Stimulated activated CD8-positive, alpha-beta memory T cell treated with anti-CD3 and anti-CD28 coated beads, Interleukin-2, amount 100 ng/mL, for 1 hour (primary cell): Measurements from ENCODE around the gene VAMP4.
A peak's percentile ranks its signal among the peaks of the same experiment; 100 is the strongest.
"Not testable (repeated sequence)": the region's sequence is repeated elsewhere in the genome, so short reads cannot be mapped to it uniquely, and the experiment has no call there.

Source experiments
- DNase-seq, 2 donors: peaks; one replicate each; pipeline ENCODE4 v3.0.0-alpha.2; 2020; ENCODE audit warnings: low read depth in 2 of 2

The VAMP4 gene

DNA sequence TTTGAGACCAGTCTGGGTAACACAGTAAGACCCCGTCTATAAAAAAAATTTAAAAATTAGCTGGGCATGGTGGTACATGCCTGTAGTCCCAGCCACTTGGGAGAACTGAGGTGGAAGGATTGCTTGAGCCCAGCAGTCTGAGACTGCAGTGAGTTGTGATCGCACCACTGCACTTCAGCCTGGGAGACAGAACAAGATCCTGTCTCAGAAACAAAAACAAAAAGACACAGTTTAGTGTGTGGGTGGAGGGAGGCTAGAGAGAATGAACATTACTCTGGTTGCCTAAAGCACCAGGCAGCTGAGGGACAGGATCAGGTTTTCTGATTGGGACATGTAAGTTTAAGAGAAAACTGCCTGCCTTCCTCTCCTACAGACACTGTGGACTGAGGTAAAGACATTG, 42.3 kb downstream of the VAMP4 start:
- no peak for DNase-seq

DNA sequence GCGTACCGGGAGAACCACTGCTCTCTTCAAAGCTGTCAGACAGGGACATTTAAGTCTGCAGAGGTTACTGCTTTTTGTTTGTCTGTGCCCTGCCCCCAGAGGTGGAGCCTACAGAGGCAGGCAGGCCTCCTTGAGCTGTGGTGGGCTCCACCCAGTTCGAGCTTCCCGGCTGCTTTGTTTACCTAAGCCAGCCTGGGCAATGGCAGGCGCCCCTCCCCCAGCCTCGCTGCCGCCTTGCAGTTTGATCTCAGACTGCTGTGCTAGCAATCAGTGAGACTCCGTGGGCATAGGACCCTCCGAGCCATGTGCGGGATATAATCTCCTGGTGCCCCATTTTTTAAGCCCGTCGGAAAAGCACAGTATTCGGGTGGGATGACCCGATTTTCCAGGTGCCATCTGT, 46.1 kb downstream of the VAMP4 start:
- not testable (repeated sequence) for DNase-seq

DNA sequence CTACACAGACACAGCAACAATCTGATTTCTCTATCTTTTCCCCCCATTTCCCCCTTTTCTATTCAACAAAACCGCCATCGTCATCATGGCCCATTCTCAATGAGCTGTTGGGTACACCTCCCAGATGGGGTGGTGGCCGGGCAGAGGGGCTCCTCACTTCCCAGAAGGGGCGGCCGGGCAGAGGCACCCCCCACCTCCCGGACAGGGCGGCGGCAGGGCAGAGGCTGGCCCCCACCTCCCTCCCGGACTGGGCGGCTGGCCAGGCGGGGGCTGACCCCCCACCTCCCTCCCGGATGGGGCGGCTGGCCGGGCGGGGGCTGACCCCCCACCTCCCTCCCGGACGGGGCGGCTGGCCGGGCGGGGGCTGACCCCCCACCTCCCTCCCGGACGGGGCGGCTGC, 48.3 kb downstream of the VAMP4 start:
- not testable (repeated sequence) for DNase-seq

DNA sequence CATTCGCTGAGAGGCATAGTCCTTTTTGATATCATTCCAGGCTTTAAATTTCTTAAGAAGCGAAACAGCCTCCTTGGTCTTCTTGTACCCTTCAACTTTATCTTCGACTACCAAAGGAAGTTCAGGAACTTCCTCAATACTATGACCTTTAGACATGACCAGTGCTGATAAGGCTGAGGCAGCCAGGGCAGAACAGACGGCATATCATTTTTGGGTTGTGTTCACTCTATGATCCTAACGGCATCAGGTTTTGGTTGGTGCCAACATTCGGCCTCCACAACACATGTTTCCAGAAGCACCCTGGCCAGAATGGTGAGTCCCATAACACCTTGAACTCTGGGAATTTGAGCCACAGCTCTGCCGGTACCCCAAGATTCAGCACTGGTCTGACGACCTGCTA, 58.0 kb downstream of the VAMP4 start:
- DNase-seq, result no peak

DNA sequence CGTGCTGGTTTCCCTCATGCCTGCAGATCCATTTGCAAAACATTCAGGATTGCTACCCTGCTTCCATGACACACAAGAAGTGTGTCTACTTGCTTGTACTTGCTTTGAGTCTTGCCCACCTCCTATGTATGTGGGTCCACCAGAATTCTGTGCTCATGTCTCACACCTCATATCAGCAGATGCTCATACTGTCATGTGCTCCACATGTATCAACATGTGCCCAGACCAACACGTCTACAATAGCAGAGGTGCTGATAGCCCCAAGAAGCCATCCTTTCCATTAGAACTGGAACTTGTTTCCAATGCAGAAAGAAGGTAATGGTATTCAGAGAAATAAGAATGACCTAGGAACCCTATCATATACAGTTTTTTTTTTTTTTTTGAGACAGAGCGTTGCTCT, 61.5 kb downstream of the VAMP4 start:
- DNase-seq, result no peak

DNA sequence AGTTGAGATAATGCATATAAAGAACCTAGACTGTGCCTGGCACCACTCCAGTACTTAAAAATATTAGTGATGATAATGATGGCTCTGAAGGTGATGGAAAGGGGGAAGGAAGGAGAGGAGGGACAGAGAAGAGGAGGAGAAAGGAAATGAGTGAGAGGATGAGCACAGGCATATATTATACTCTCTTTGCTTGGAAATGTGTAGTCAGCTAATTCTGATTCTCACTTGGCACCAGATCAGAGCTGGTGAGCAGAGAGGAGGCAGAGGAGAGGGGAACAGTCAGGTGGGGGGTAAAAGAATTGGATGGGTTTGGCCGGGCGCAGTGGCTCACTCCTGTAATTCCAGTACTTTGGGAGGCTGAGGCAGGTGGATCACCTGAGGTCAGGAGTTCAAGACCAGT, 65.0 kb downstream of the VAMP4 start:
- DNase-seq, result no peak

DNA sequence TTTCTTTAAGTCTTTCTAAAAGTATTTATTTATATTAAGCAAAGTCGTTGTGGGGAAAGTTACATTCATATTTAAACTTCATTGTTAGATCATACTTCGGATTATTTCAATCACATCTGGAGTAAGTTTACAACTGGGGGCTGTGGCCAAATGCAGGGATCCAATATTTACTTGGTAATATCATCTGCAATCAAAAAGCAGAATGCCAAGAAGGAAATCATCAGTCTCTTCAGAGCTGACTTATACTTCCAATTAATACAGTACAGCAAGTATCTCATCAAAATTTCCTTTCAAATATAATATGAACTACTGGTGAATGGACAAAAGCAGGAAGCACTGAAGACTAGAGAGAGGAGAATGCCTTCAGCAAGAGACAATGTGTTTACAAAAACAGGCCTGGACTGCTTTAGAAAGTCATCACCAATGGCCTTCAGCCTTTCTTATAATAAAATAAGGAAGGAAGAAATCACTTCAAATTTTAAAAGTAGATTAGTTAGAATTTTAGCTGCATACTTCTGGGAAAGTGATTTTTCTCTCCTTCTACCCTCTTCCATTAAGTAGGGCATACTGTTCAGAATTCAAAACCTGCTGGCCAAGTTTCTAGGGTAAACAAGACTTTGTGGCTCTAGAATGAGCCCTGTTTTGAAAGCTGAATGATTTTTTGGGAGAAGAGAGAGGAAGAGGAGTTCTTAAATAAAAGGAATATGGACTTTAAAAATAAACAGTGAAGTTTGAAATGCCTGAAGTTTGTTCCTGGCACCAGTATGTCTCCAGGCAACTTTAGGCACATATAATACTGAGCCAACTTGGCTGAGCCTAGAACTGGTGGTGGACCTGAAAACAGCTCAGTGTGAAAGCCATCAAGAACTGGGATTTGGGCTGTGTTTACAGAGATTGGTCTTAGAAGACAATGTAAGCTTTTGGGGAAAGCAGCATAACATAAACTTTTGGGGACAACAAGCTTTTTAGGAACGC, 67.1 kb downstream of the VAMP4 start:
- DNase-seq, result no peak

DNA sequence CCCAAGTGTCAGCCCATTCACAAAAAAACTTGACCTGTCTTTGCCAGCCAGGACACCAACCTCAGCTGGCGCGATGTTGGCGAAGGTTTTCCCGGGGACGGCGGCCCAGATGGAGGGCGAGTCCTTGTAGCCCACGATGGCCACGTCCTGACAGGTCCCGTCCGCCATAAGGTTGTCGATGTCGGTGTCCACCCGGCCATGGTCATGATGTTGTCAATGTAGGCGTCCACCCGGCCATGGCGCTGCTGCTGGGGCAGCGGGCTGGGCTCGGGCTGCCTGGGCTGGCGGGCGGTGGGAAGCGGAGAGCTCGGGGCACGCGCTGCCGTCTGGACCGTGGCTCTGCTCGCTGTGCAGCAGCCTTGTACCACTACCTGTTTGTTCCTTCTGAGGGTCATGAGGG, 71.1 kb downstream of the VAMP4 start:
- DNase-seq, result no peak

DNA sequence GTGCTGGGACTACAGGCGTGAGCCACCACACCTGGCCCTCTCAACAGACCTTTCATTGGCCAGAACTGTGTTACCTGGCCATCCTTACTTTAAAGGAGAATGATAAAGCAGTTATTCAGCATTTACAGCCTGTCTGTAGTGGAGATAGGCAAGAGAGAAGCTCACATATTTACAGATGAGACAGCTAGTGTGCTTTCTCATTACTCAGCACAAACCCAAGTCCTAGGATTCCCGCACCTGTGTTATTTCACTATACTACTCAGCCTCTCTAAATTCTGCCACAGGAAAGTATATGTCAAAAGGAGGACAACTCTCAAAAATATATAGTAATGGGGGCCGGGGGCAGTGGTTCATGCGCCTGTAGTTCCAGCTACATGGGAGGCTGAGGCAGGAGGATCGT, 73.5 kb downstream of the VAMP4 start:
- DNase-seq, result no peak

DNA sequence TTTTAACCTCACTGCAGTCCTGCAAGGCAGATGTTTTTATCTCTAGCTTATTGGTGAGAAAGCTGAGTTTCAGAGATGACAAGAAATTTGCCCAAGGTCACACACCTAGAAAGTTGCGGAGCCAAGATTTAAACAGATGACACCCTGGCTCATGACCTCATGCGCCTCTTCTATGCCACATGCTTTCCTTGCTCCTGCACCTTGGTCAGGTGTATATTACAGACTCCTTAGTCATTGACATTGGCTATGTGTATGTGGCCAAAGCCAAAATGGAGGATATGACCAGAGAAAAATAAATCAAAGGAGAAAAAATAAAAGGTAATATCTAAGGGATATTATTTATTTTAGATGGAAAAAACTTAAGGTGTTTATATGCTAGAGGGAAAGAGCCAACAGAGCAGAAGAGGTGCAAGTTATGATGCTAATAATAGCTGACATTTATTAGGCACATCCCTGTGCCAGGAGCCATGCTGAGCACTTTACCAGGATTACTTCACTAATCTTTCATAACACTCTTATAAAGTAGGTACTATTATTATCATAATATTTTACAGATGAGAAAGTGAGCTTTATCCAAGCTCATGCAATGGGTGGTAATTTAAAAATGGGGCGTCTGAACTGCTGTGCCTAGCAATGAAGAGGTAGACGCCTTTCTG, 75.6 kb downstream of the VAMP4 start:
- no peak for DNase-seq

DNA sequence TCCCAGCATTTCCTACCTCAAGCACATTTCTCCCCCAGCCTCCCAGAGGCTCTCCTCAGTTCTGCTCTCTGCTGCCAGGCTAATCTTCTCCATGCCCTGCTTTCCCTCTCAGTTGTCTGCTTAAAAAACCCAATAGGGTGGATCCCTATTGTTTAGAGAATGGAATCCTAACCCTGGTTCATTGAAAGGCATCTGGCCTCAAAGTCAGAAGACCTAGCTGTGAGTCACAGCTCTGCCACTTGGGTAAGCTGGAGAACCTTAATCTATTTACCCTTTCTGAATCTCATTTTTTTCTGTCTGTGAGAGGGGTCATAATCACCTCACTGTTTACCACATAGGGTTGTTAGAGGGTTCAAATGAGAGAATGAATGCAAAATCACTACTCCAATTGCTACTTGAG, 76.9 kb downstream of the VAMP4 start:
- DNase-seq, result no peak

DNA sequence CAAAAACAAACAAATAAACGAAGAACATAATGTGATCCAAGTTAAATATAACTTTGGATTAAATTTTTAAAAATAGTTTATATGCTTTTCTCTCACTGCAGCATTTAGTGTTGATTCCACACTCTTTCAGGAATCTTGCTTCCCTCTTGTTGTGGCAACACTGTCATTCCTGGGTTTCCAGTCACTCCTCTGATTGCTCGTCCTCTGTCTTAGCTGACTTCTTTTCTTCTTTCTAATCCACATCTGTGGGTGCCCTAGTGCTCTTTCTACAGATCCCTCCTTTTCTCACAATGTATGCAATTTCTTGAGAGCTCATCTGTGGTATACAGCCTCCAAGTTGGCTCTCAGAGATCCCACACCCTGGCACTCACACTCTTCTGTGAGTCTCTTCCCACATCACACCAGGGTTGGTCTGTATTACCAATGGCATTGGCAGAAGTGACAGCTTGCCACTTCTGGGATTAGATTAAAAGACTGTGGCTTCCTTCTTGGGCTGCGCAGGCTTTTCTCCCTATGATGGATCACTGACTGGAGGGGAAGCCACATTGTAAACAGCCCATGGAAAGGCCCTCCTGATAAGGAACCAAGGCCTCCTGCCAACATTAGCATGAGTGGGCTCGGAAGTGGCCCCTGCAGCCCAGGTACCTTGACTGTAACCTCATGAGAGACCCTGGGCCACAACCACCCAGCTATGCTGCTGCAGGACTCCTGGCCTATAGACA, 77.8 kb downstream of the VAMP4 start:
- no peak for DNase-seq

DNA sequence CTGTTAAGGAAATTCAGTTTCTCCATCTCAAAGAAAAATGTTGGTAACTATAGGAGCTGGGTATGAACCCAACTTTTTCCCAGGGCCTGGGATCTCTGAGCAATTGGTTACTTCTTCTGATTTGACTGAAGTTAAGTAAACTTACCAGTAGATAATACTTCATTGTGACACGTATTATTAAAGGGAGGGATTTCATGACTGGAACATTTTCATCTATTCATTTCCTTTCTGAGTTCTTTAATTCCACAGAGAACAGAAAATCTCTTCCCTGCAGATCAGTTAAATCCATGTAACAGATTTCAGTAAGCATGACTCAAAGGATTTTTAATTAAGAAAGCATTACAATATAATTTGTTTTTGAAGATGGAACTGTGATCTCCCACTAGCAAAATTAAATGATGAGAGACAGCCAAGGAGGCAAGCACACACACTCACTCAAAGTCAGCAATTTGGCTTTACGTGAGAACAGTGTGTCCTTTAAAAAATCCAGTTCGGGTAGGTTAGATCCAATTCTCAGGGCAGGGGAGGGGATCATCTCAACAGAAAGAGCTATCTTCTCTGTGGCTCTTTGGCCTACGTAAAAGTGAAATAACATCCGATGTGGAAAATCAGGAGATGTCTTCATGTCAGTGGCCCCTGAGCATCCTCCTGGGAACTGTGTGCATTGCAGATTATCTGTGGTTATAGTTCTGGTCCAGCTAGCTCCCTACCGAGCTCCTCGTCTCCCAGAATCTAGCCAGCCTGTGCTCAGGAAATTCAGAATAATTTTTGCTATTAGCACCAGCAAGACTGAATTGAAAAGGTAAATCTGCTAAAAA, 78.6 kb downstream of the VAMP4 start:
- DNase-seq, result no peak

DNA sequence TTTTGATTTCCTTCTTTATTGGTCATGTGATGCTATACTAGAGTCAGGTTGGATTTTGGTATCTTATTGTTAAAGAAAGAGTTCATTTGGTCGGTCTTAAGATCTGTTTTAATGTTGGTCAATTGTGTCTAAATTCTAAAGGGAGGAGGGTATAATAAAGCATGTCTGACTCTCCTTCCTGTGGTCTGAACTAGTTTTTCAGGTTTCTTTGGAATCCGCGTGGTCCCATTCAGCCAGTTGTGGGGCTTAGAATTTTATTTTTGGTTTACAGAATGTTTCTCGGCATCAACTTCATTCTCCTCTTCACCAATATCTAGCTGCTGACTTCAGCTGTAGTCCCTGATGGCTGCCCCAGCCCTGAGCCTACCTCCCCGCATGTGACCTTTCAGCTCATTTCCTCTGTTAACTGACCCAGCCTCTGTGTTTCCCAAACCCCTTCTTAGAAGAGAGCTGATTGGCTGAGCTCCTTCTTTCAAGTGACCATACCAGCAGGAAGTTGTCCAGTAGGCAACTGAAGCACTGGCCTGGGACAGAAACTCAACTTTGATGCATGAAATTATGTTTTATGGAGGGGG, 80.7 kb downstream of the VAMP4 start:
- no peak for DNase-seq

DNA sequence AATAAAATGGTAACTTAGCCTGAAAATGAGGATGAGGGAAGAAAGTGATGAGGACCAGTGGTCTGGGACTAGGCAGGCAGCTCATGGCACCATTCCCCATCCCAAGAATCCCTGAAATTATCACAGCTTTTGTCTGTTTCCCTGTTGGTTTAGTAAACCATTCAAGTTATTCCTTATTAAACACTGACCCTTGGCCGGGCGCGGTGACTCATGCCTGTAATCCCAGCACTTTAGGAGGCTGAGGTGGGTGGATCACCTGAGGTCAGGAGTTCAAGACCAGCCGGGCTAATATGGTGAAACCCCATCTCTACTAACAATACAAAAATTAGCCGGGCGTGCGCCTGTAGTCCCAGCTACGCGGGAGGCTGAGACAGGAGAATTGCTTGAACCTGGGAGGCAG, 85.7 kb downstream of the VAMP4 start:
- not testable (repeated sequence) for DNase-seq

DNA sequence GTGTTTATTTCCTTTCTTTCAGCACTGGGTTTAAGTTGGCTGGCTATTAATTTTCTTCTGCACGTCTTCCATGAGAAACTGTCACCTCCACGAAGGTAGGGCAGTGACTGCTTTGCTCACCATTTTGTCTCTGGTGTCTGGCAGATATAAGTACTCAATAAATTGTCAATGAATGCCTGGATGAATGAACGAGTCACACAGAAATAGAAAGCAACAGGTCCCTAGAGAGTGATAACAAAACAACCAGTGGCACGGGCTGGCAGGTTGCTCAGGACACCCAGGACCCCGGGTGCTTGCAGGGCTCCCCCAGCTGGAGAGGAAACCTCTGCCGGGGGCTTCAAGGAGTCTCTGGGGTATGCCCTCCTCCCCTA, 86.1 kb downstream of the VAMP4 start:
- DNase-seq, result no peak

DNA sequence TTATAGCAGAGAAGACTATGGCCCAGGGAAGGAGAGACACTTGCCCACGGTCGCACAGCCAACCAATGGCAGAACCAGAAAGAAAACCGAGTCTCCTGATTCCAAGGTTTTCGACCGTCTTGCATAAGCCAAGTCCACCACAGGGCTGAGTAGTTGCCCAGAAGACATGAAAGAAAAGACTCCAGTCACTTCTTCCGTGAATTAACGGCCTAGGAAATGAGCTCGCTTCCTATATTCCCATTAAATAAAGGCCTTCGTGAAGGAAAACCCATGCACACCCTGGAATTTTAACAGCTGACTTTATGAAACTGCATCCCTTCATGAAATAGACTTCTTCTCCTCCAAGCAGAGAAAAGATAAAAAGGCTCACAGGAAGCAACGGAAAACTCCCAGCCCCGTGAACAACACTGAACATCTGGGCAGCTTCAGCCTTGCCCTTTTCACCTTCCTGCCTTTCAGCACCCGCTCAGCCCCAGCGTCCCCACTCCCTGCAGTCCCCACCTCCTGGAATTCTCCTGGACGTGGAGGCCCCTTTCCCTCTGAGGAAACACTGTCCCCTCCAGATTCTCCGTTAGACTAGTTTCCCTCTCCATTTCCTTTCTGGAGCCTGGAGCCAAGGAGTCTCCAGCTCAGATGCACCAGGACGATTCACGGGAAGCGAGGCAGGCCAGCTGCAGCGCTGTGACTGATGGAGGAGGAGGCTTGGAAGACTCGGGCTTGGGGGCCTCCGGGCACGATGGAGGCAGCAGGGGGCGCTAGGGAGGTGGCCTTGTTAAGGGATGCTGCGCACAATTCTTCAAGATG, 86.7 kb downstream of the VAMP4 start:
- peak; percentile 24 to 34 for DNase-seq

DNA sequence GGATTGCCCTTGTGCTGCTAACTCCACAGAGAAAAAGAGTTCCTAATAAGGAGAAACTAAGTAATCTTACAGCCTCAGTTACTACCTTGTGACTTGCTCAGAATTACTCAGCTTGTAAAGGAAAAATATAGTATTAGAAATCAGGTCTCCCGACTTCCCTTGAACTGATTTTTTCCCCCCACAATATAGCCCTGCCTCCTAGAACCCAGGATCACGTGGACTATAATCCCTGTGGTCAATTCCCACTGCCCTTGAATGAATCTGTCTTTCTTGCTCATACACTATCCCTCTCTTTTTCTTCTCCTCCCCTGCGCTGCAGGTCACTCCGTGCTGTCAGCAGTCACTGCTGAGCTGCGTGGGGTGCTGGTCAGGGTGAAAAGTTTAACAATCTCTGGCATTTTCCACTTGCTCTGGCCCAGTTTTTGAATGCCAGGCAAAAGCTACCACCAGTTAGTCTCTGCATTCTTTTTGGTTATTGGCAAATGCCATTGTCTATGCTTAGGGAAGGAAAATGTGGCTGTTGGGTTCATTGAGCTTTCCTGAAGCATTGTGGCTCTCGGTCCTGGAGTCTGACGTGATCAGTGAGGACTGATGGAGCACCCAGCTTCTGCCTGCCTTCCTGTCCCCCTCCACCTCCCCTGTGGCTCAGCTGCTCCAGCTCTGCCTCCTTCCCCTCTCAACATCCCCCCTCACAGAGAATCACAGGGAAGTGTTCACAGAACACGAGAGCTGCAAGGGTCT, 87.5 kb downstream of the VAMP4 start:
- DNase-seq, result no peak

DNA sequence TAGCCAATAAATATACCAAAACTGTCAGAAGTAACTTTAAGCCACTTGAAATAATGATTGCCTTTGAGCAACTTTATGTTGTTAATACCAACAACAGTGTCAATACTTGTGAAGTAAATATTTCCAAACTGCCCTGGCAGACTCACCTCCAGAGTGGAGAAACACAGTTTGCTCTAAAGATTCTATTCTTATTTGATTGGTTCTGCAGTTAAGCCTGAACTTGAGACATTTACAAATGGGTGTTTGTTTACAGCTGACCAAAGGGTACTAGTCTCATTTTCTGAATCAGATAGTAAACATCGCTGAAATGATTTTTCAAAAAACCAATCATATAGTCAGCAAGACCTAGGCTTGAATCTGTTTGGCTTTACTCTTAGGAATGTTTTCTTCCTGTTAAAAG, 88.1 kb downstream of the VAMP4 start:
- no peak for DNase-seq
